ENCODE measurements around the gene ABI1. TPM values are rescaled to one million over a fixed set of nuclear protein-coding genes. Genes with fewer than 3 reads are reported as not detected.

The ABI1 gene
- polyA plus RNA-seq, 2 of the 4 experiments (the other 2 are of a cell fraction) = 35.8 to 67.6 TPM

- no peak for TF ChIP-seq USF2 (IDR thresholded peaks at IDR 0.05)
Measured at GRCh38 chr10:26855186-26855585, 5.6 kb downstream of the ABI1 start (continued).

GRCh38 chr10:26854524-26854923 lies 6.2 kb downstream of the ABI1 start:
- POLR2A ChIA-PET = interaction anchor here (0.5 kb wide), 1 partner anchor 59 kb away, joined by 4 read pairs; no protein-coding TSS in a partner anchor

GRCh38 chr10:26844396-26844975 lies 16.3 kb downstream of the ABI1 start:
- no peak overlapping the region for H3K27ac ChIP-seq
- H3K4me3 ChIP-seq = no peak overlapping the region
- POLR2A ChIA-PET = interaction anchor here (1.9 kb wide), 1 partner anchor 17 kb away, joined by 4 read pairs; the partner anchor contains the start of gene ABI1

More at GRCh38 chr10:26854524-26854923, 6.2 kb downstream of the ABI1 start:
- Histone ChIP-seq H3K4me2 (peak overlapping the region; percentile 11; the same call in 1 of the 3 replicates), H3K9me3 (no peaks in the 10 kb centered on the region), H3K4me3 (no peak overlapping the region), H3K27ac (no peak overlapping the region), H3K4me1 (peaks cover 33% of the 10 kb centered on the region)
- no peak; a peak in 1 of 6 replicates for ATAC-seq
- 40% methylated on average over 1 of the region's 1 CpG for WGBS (ENCODE audit: missing lambda C conversion rate)
- no peak for FAIRE-seq
- TF ChIP-seq ELK1 (IDR thresholded peaks at IDR 0.05; ENCODE audit: low read depth, low read length) (no peak), ZFP36 (IDR thresholded peaks at IDR 0.05; ENCODE audit: borderline replicate concordance, partially characterized antibody) (no peak), EHMT2 (IDR thresholded peaks at IDR 0.05; ENCODE audit: low read depth) (no peak), HOXB5 (CRISPR knock-in tag; IDR thresholded peaks at IDR 0.05) (no peak)
- CTCF ChIA-PET = no interaction called here
- DNase-seq (ENCODE audit: low read depth in 1 of 2, low spot score in 1 of 2) = no peak

GRCh38 chr10:26843736-26844135 lies 17.0 kb downstream of the ABI1 start:
- ChIA-PET CTCF (interaction anchor here (1.0 to 1.4 kb wide), 3 partner anchors 16 to 38 kb away, joined by 3 to 4 read pairs (median 3); no protein-coding TSS in a partner anchor), POLR2A (interaction anchor here (1.9 kb wide), 1 partner anchor 17 kb away, joined by 4 read pairs; the partner anchor contains the start of gene ABI1)

More at GRCh38 chr10:26844396-26844975, 16.3 kb downstream of the ABI1 start:
- CTCF ChIA-PET = interaction anchor here (0.8 to 1.3 kb wide), 3 partner anchors 14 to 64 kb away, joined by 3 to 4 read pairs (median 3); no protein-coding TSS in a partner anchor
- H3K9me3 ChIP-seq = no peaks in the 10 kb centered on the region; the same call in 2 of the 3 replicates
- DNase-seq (ENCODE audit: low read depth in 1 of 2, low spot score in 1 of 2) (no peak), FAIRE-seq (no peak), ATAC-seq (no peak)
- WGBS (ENCODE audit: missing lambda C conversion rate) = 92% methylated on average over 5 of the region's 5 CpGs
- TF ChIP-seq FOSL2 (IDR thresholded peaks at IDR 0.05) = no peak
- no peak for TF ChIP-seq FOSL2 (CRISPR knock-in tag; IDR thresholded peaks at IDR 0.05)
- no peak for TF ChIP-seq SMC3 (IDR thresholded peaks at IDR 0.05)
- no peak for TF ChIP-seq EHF (CRISPR knock-in tag; IDR thresholded peaks at IDR 0.05)
- TF ChIP-seq NFE2L2 (conservative IDR thresholded peaks at IDR 0.05; ENCODE audit: low read length) = no peak
- no peak for TF ChIP-seq KDM1A (IDR thresholded peaks at IDR 0.05; ENCODE audit: low read depth)
- H3K4me1 ChIP-seq = no peaks in the 10 kb centered on the region
- no peak overlapping the region for H3K4me2 ChIP-seq

More at GRCh38 chr10:26843736-26844135, 17.0 kb downstream of the ABI1 start:
- DNase-seq (ENCODE audit: low read depth in 1 of 2, low spot score in 1 of 2) (no peak), ATAC-seq (no peak), FAIRE-seq (no peak)
- Histone ChIP-seq H3K9me3 (no peaks in the 10 kb centered on the region; the same call in 2 of the 3 replicates), H3K4me1 (no peaks in the 10 kb centered on the region), H3K4me3 (no peak overlapping the region), H3K4me2 (no peak overlapping the region), H3K27ac (no peak overlapping the region)
- TF ChIP-seq RFX5 (IDR thresholded peaks at IDR 0.05) = no peak
- TF ChIP-seq ZNF302 (CRISPR knock-in tag; IDR thresholded peaks at IDR 0.05) = no peak
- TF ChIP-seq POLR2A (IDR thresholded peaks at IDR 0.05; ENCODE audit: low read length) = no peak
- TF ChIP-seq HDAC2 (IDR thresholded peaks at IDR 0.05) = no peak
- TF ChIP-seq FOSB (CRISPR knock-in tag; IDR thresholded peaks at IDR 0.05) = no peak
- no peak for TF ChIP-seq HES2 (IDR thresholded peaks at IDR 0.05)
- no peak for TF ChIP-seq CHD2 (IDR thresholded peaks at IDR 0.05; ENCODE audit: low read length, partially characterized antibody)
- WGBS (ENCODE audit: missing lambda C conversion rate) = 76% methylated on average over 3 of the region's 3 CpGs

Measured in A549 (cell line).